Measurements from ENCODE around the gene TSG101.

GRCh38 chr11:18548001-18548400 lies 21.3 kb upstream of the TSG101 start:
- TF ChIP-seq EZH2 (IDR thresholded peaks at IDR 0.05; ENCODE audit: low read length, missing control alignments) (no peak), CTCF (conservative IDR thresholded peaks at IDR 0.05 in 1 of 2, IDR thresholded peaks at IDR 0.05 in 1 of 2; ENCODE audit: low read depth in 1 of 2, low read length in 2 of 2) (no peak)
